Activated naive CD4-positive, alpha-beta T cell treated with anti-CD3 and anti-CD28 coated beads, Interleukin-2, amount 10 ng/mL, durations not matched to agents 7 days and 5 days (primary cell): Measurements from ENCODE around the gene RAMP1.

Experiments used
- CTCF ChIA-PET: fragments of 350-600 bp; sonication (Branson Sonifier 250); formaldehyde crosslinking; loops from one replicate; lab custom pipeline; 2021; ENCODE audit warnings: antibody characterized with exemption; lab: Charles Lee
- DNase-seq: peaks from one replicate; pipeline ENCODE4 v3.0.0-alpha.2; 2020
- H3K27ac Mint-ChIP-seq: one replicate; pipeline ENCODE4 v1.8.0; 2021; ENCODE audit warnings: mild to moderate bottlenecking, moderate library complexity, mixed read lengths
- H3K27me3 Mint-ChIP-seq: one replicate; pipeline ENCODE4 v1.8.0; 2021; ENCODE audit warnings: mild to moderate bottlenecking, mixed read lengths
- H3K36me3 Mint-ChIP-seq: one replicate; pipeline ENCODE4 v1.8.0; 2021; ENCODE audit warnings: mixed read lengths
- H3K4me1 Mint-ChIP-seq: one replicate; pipeline ENCODE4 v1.8.0; 2021; ENCODE audit warnings: mixed read lengths
- H3K4me3 Mint-ChIP-seq: one replicate; pipeline ENCODE4 v1.8.0; 2021; ENCODE audit warnings: mild to moderate bottlenecking, moderate library complexity, mixed read lengths
- H3K9me3 Mint-ChIP-seq: one replicate; pipeline ENCODE4 v1.8.0; 2021; ENCODE audit warnings: mixed read lengths

RAMP1 gene

DNA sequence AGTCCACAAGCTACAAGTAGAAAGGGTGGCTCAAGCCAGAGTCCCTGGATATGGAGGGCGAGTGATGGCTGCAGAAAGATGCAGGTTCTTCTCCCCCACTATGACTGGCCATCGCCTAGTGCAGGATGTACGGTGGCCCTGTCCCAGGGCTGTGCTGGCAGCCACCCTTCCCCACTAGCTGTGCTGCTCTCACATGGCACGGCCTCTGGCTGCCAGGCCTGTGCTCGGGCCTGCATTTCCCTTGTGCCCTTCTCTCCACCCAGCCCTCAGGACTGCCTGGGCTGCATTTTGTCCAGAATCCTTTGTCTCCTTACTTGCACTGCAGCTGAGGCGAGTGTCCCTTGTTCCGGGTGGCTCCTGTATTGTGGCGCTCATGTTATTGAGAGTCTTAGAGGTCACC is 1.6 kb upstream of the RAMP1 start:
- CTCF ChIA-PET, result interaction anchor here (0.6 to 2.9 kb wide), 15 partner anchors 16 to 405 kb away, joined by 3 to 24 read pairs (median 3); no protein-coding TSS in a partner anchor
- Mint-ChIP-seq H3K4me1 (peaks cover 26% of the 10 kb centered on the region), H3K4me3 (no peak overlapping the region), H3K27ac (no peak overlapping the region), H3K27me3 (peaks cover 57% of the 10 kb centered on the region), H3K36me3 (peaks cover 1% of the 10 kb centered on the region), H3K9me3 (no peaks in the 10 kb centered on the region)
- no peak for DNase-seq

- peaks cover 26% of the 10 kb centered on the region for H3K4me1 Mint-ChIP-seq
- peak; percentile 73 for DNase-seq
- H3K4me3 Mint-ChIP-seq, result peak overlapping the region; percentile 72
- CTCF ChIA-PET, result interaction anchor here (0.6 to 2.9 kb wide), 17 partner anchors 8 to 404 kb away, joined by 3 to 24 read pairs (median 3); no protein-coding TSS in a partner anchor
- H3K9me3 Mint-ChIP-seq, result no peaks in the 10 kb centered on the region
- no peak overlapping the region for H3K27ac Mint-ChIP-seq
- H3K27me3 Mint-ChIP-seq, result peaks cover 63% of the 10 kb centered on the region
- H3K36me3 Mint-ChIP-seq, result peaks cover 1% of the 10 kb centered on the region
Observed at GRCh38 chr2:237858294-237859081, 935 bp upstream of the RAMP1 start.

GRCh38 chr2:237859082-237859433 is 365 bp upstream of the RAMP1 start:
- H3K4me1 Mint-ChIP-seq, result peaks cover 26% of the 10 kb centered on the region
- peaks cover 64% of the 10 kb centered on the region for H3K27me3 Mint-ChIP-seq
- no peaks in the 10 kb centered on the region for H3K9me3 Mint-ChIP-seq
- H3K36me3 Mint-ChIP-seq, result peaks cover 1% of the 10 kb centered on the region
- DNase-seq, result no peak
- no peak overlapping the region for H3K27ac Mint-ChIP-seq
- CTCF ChIA-PET, result interaction anchor here (0.8 to 2.9 kb wide), 8 partner anchors 8 to 404 kb away, joined by 3 to 24 read pairs (median 4); no protein-coding TSS in a partner anchor
- peak overlapping the region; percentile 72 for H3K4me3 Mint-ChIP-seq

DNA sequence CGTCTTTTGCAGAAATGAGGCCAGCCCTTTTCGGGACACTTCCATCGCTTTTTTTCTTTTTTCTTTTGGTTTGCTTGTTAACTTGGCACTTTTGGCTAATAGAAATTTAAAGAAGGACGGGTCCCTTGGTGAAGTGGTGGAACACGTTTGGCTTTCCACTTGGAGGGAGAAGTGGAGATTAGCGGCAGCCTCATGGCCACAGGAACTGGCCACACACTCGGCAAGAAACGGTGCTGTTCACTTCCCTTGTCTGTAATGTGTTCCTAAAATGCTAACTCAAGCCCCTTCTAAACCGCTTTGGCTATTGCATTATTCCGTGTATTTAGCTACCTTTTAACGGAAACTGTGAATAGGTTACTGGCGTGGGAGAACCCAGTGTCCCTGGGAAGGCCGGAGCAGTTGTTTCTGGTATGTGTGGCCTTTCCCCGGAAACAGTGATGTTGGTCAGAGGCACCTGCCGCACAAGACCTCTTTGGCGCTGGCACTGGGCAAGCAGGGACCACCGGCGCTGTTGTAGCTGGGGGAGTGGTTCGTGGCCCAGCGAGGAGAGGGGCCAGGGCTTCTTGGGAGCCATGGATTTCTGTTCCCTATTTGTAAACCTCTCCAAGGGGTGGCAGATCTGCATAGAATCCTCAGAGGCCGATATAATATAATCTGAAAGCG is 981 bp downstream of the RAMP1 start:
- CTCF ChIA-PET, result no interaction called here
- no peak overlapping the region for H3K27ac Mint-ChIP-seq

GRCh38 chr2:237861875-237862527 is 2.6 kb downstream of the RAMP1 start:
- Mint-ChIP-seq H3K9me3 (no peaks in the 10 kb centered on the region), H3K4me1 (peaks cover 26% of the 10 kb centered on the region), H3K27me3 (peaks cover 79% of the 10 kb centered on the region), H3K36me3 (peaks cover 1% of the 10 kb centered on the region), H3K27ac (no peak overlapping the region), H3K4me3 (no peak overlapping the region)
- no peak for DNase-seq
- CTCF ChIA-PET, result no interaction called here

More for the DNA sequence above, 981 bp downstream of the RAMP1 start:
- DNase-seq, result no peak
- Mint-ChIP-seq H3K27me3 (peaks cover 73% of the 10 kb centered on the region), H3K9me3 (no peaks in the 10 kb centered on the region), H3K36me3 (peaks cover 1% of the 10 kb centered on the region), H3K4me1 (peaks cover 26% of the 10 kb centered on the region), H3K4me3 (peak overlapping the region; percentile 71)

GRCh38 chr2:237862528-237862895 is 3.1 kb downstream of the RAMP1 start:
- Mint-ChIP-seq H3K27me3 (peaks cover 81% of the 10 kb centered on the region), H3K4me1 (peaks cover 26% of the 10 kb centered on the region), H3K27ac (no peak overlapping the region), H3K4me3 (no peak overlapping the region), H3K9me3 (no peaks in the 10 kb centered on the region), H3K36me3 (peaks cover 1% of the 10 kb centered on the region)
- CTCF ChIA-PET, result interaction anchor here (1.0 kb wide), 1 partner anchor 36 kb away, joined by 3 read pairs; no protein-coding TSS in a partner anchor
- no peak for DNase-seq

DNA sequence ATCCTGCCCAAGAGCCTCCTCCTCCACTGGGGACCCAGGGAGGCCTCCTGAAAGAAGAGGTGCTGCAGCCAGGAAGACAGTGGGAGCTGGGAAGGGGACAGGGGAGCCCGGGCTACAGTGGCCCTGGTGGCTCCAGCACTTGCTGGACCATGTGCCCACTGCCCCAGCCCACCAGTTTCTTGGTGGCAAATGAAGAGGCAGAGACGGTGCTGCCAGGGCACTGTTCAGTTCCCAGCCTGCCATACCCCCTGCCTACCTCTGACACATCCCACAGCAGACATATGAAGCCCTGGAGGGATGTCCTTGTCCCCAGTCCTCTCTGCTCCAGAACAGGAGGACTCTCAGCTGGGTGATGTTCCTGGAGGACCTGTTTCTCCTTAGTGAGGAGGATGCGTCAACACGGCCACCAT is 3.7 kb downstream of the RAMP1 start:
- DNase-seq, result no peak
- H3K36me3 Mint-ChIP-seq, result peaks cover 1% of the 10 kb centered on the region
- H3K27me3 Mint-ChIP-seq, result peaks cover 81% of the 10 kb centered on the region
- peak overlapping the region; percentile 28 for H3K27ac Mint-ChIP-seq
- no peaks in the 10 kb centered on the region for H3K9me3 Mint-ChIP-seq
- CTCF ChIA-PET, result interaction anchor here (1.0 kb wide), 1 partner anchor 36 kb away, joined by 3 read pairs; no protein-coding TSS in a partner anchor
- no peak overlapping the region for H3K4me3 Mint-ChIP-seq
- H3K4me1 Mint-ChIP-seq, result peaks cover 26% of the 10 kb centered on the region

DNA sequence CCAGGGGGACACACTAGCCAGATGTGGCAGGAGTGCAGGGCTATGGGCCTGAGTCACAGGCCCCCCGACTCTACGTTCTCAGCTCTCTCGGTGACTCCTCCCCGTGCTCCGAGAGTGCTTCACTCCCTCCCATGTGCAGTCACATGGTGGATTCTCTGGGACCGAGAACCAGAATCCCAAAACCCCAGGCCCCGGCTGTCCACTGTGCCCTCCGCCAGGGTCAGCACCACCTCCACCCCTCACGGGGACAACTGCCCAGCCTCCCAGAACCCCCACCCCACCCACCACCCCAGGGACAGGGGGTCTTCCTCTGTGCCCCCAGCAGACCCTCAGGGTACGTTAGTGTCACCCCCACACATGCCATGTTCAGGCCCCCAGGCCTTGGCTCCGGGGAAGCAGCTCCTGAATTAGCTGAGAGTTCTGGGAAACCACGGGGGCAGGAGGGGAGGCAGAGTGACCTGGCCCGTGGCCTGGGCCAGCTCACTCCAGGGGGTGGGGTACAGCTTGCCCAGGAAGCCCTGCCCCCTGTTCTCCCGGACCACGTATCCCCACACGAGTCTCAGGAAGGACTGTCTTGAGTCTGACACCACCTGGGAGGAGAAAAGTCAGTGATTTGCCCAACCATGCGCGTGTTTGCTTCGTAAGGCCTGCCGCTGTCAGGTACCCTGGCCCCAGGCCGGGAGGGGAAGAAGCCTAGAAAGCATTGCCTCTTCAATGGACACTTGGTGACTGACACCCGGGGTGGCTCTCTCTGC is 4.4 kb downstream of the RAMP1 start:
- Mint-ChIP-seq H3K4me1 (peaks cover 26% of the 10 kb centered on the region), H3K27ac (no peak overlapping the region)
- no peak for DNase-seq

GRCh38 chr2:237864444-237864931 is 5.1 kb downstream of the RAMP1 start:
- peaks cover 29% of the 10 kb centered on the region for H3K4me1 Mint-ChIP-seq
- DNase-seq, result no peak
- peaks cover 1% of the 10 kb centered on the region for H3K36me3 Mint-ChIP-seq
- H3K4me3 Mint-ChIP-seq, result no peak overlapping the region
- H3K9me3 Mint-ChIP-seq, result no peaks in the 10 kb centered on the region
- no peak overlapping the region for H3K27ac Mint-ChIP-seq
- CTCF ChIA-PET, result interaction anchor here (1.1 kb wide), 1 partner anchor 173 kb away, joined by 3 read pairs; no protein-coding TSS in a partner anchor
- H3K27me3 Mint-ChIP-seq, result peaks cover 82% of the 10 kb centered on the region

More for the DNA sequence above, 4.4 kb downstream of the RAMP1 start:
- no peaks in the 10 kb centered on the region for H3K9me3 Mint-ChIP-seq
- CTCF ChIA-PET, result interaction anchor here (1.0 to 1.1 kb wide), 2 partner anchors 35 to 173 kb away, joined by 3 read pairs; no protein-coding TSS in a partner anchor
- peaks cover 81% of the 10 kb centered on the region for H3K27me3 Mint-ChIP-seq
- peaks cover 1% of the 10 kb centered on the region for H3K36me3 Mint-ChIP-seq
- no peak overlapping the region for H3K4me3 Mint-ChIP-seq

DNA sequence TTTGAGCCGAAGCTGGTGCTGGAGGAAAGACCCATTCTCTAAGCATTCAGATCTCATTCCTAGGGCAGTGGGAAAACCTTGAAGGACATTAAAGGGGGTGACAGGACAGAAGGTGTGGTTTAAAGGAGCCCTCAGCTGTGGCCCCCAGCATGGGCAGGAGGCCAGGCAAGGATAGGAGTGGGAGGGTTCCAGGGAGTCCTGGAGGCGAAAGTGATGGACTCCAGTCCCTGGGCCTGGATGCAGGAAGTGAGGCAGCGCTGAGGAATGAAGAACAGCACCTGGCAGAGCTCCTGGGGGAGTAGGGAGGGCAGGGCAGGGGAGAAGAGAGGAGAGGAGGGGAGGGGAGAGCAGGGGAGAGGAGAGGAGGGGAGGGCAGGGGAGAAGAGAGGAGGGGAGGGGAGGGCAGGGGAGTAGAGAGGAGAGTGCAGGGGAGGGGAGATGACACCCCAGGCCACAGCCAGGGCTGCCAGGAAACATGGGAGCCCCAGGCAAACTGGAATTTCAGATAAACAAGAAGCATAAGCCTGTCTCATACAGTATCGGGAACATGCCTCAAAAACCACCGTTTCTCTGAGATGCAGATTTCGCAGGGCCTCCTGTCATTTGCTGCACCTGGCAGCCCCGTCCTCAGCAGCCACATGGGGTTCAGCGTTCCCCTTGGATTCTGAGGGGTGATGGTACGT is 5.7 kb downstream of the RAMP1 start:
- CTCF ChIA-PET, result no interaction called here

GRCh38 chr2:237865623-237866041 is 6.2 kb downstream of the RAMP1 start:
- CTCF ChIA-PET, result no interaction called here
- no peak for DNase-seq
- Mint-ChIP-seq H3K27ac (peak overlapping the region; percentile 16), H3K4me3 (no peak overlapping the region), H3K4me1 (peaks cover 23% of the 10 kb centered on the region), H3K27me3 (peaks cover 82% of the 10 kb centered on the region), H3K36me3 (peaks cover 3% of the 10 kb centered on the region), H3K9me3 (no peaks in the 10 kb centered on the region)

More for the DNA sequence above, 5.7 kb downstream of the RAMP1 start:
- Mint-ChIP-seq H3K4me1 (peaks cover 26% of the 10 kb centered on the region), H3K27me3 (peaks cover 82% of the 10 kb centered on the region), H3K36me3 (peaks cover 1% of the 10 kb centered on the region), H3K9me3 (no peaks in the 10 kb centered on the region), H3K4me3 (no peak overlapping the region), H3K27ac (no peak overlapping the region)
- DNase-seq, result no peak

DNA sequence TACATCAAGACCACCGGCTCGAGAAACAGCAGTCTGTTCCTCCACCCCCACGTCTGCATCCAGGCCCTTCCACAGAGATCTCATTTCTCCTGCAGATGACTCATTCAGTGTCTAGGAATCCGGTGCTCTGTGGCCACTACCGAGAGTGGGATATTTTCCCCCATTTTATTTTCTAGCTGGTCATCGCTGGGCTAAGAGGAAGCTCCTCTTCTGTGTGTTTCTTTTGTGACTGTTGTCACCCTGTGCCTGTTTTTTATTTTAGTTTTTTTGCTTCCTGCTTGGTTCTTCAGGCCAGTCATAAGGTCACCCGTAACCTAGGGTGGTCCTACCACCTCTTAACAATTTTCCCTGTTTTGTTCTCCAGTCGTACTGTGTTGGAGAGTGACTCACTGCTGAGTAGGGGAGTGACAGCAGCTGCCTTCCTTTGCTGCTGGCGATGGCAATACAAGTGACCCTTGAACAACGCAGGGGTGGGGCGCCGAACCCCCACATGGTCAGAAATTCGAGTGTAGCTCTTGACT is 6.7 kb downstream of the RAMP1 start:
- Mint-ChIP-seq H3K36me3 (peaks cover 3% of the 10 kb centered on the region), H3K27ac (no peak overlapping the region), H3K9me3 (no peaks in the 10 kb centered on the region), H3K4me1 (peaks cover 20% of the 10 kb centered on the region), H3K27me3 (peaks cover 85% of the 10 kb centered on the region), H3K4me3 (no peak overlapping the region)
- no peak for DNase-seq
- CTCF ChIA-PET, result interaction anchor here (0.9 kb wide), 1 partner anchor 7 kb away, joined by 3 read pairs; no protein-coding TSS in a partner anchor

DNA sequence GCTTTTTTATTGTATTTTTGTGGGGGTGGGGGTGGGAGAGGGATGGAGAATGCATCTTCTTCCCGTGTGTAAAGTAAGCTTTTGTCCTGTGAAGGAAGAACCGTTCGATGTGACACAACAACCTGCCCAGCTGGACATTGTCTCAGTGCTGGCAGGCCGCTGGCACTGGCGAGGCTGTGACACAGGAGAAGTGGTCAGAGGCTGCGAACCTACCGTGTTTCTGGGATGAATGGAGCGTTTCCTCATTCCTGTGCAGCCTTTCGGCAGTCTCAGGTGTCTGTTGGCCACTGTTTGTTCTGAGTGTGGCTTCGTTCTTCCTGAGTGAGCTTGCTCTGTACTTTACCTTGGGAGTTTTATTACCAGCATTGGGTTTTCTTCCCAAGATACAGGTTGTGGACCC is 8.0 kb downstream of the RAMP1 start:
- Mint-ChIP-seq H3K36me3 (peaks cover 3% of the 10 kb centered on the region), H3K9me3 (no peaks in the 10 kb centered on the region), H3K4me3 (no peak overlapping the region), H3K4me1 (peaks cover 21% of the 10 kb centered on the region), H3K27ac (no peak overlapping the region), H3K27me3 (peaks cover 86% of the 10 kb centered on the region)
- no peak for DNase-seq
- CTCF ChIA-PET, result no interaction called here
